GM06990 (cell line): ENCODE data around the gene GALNT9.
"Not testable (repeated sequence)": the region's sequence is repeated elsewhere in the genome, so short reads cannot be mapped to it uniquely, and the experiment has no call there.

Experiments used
- DNase-seq: peaks from one replicate; pipeline ENCODE4 v3.0.0-alpha.2; 2011; ENCODE audit not compliant: insufficient read length; ENCODE audit errors: extremely low read depth
- H3K27me3 ChIP-seq: replicated peaks from 2 replicates; pipeline ENCODE4 v1.6.0; 2011; ENCODE audit warnings: low read length; ENCODE audit not compliant: control insufficient read depth, insufficient read depth
- H3K36me3 ChIP-seq: 2 replicates; pipeline ENCODE4 v1.5.1; 2011; ENCODE audit warnings: low read length; ENCODE audit not compliant: control insufficient read depth, insufficient read depth
- H3K4me3 ChIP-seq: replicated peaks from 2 replicates; pipeline ENCODE4 v1.5.1; 2011; ENCODE audit warnings: low read depth, mild to moderate bottlenecking, control low read depth, low read length
- TF ChIP-seq, protein P1 (sequence below): IDR thresholded peaks from 2 replicates; pipeline ENCODE4 v1.5.1; 2011; ENCODE audit warnings: low read length, control low read depth, mild to moderate bottlenecking, inconsistent platforms; ENCODE audit not compliant: insufficient read depth, poor library complexity, severe bottlenecking

Gene GALNT9

DNA sequence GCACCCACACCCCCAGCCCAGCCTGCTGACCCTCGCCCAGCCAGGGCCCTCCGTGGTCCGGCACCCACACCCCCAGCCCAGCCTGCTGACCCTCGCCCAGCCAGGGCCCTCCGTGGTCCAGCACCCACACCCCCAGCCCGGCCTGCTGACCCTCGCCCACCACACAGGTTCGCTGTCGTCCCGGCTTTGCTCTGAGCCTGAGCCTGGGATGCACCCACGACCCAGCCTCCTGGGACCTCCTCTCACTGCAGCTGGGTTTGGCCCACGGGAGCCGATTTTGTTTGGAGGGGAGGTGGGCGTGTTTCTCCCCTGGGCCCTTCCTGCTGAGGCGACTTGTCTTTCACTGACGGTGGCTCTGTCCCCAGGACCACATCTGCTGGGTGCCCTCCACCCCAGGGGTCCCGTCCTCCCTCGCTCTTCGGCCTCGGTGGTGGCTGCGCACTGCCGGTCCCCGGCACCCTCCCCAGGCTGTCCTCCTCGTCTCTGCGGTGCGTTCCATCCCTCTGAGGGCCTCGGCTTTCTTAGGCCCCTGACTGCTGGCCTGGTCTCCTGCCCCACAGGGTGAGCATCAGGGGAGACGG, 83.8 kb downstream of the GALNT9 start:
- no peaks in the 10 kb centered on the region for H3K27me3 ChIP-seq
- no peak overlapping the region for H3K4me3 ChIP-seq
- no peaks in the 10 kb centered on the region for H3K36me3 ChIP-seq
- TF ChIP-seq, protein P1, sequence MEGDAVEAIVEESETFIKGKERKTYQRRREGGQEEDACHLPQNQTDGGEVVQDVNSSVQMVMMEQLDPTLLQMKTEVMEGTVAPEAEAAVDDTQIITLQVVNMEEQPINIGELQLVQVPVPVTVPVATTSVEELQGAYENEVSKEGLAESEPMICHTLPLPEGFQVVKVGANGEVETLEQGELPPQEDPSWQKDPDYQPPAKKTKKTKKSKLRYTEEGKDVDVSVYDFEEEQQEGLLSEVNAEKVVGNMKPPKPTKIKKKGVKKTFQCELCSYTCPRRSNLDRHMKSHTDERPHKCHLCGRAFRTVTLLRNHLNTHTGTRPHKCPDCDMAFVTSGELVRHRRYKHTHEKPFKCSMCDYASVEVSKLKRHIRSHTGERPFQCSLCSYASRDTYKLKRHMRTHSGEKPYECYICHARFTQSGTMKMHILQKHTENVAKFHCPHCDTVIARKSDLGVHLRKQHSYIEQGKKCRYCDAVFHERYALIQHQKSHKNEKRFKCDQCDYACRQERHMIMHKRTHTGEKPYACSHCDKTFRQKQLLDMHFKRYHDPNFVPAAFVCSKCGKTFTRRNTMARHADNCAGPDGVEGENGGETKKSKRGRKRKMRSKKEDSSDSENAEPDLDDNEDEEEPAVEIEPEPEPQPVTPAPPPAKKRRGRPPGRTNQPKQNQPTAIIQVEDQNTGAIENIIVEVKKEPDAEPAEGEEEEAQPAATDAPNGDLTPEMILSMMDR: no peak
- DNase-seq: no peak

DNA sequence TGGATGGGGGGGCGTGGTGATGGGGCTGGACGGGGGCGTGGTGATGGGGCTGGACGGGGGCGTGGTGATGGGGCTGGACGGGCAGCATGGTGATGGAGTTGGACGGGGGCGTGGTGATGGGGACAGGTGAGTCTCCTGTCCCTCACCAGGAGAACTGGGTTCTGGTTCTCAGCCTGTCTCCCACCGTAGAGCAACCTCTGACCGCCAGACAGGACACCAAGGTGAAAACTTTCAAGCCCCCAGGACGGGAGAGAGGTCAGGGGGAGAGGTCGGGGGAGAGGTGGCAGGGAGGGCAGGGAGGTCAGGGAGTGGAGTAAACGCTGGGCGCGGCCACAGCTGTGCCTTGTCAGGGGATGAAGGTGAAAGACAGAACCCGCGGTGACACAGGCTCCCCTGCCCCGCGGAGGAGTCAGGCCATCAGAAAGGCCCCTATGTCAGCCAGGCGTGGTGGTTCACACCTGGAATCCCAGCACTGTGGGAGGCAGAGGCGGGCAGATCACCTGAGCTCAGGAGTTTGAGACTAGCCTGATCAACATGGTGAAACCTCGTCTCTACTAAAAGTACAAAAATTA, 84.6 kb downstream of the GALNT9 start:
- H3K4me3 ChIP-seq: no peak overlapping the region
- H3K27me3 ChIP-seq: no peaks in the 10 kb centered on the region
- no peak for DNase-seq
- TF ChIP-seq, protein P1: no peak
- no peaks in the 10 kb centered on the region for H3K36me3 ChIP-seq

DNA sequence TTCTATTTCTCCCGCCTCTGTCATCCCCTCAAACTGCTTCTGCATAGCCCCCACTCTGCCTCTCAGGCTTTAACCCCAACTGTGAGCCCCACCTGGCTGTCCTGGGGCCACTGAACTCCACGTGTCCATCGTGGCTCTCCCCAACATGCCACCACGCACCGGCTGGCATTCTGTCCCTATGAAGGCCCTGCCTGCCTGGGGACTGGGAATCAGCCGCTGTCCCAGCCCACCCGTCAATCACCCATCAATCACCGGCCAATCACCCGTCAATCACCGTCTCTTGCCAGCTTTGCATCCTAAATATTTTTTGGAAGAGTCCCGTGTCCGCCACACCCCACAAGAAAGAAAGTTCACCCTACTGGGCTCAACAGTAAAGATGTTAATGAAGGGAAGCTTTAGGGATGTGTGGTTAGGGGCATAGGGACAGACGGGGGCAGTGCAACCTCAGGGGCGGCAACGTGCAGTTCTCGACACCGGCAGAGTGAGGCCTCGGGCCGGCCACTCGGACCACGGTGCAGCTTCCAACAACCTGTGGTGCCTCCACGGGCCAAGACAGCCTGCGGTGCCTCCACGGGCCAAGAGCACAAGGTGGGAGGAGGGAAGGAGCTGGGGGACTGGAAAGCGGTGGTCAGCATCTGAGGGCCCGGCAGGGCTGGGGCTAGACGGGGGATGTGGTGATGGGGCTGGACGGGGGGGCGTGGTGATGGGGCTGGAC, 85.6 kb downstream of the GALNT9 start:
- no peak for DNase-seq
- no peak overlapping the region for H3K4me3 ChIP-seq
- TF ChIP-seq, protein P1: no peak
- H3K27me3 ChIP-seq: no peaks in the 10 kb centered on the region
- H3K36me3 ChIP-seq: no peaks in the 10 kb centered on the region

DNA sequence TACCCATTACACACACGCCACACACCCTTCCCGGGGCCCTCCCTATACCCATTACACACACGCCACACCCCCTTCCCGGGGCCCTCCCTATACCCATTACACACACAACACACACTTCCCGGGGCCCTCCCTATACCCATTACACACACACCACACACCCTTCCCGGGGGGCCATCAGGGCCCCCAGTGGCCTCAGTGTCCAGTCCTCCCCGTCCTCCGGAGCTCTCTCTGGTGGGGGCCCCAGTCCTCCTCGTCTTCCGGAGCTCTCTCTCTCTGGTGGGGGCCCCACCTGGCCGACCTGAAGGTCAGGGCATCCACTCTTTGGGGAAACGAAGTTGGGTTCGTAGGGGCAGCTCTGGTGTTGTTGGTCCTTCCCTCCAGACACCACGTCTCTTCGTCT, 86.2 kb downstream of the GALNT9 start:
- not testable (repeated sequence) for DNase-seq, H3K4me3 ChIP-seq, H3K36me3 ChIP-seq, H3K27me3 ChIP-seq

DNA sequence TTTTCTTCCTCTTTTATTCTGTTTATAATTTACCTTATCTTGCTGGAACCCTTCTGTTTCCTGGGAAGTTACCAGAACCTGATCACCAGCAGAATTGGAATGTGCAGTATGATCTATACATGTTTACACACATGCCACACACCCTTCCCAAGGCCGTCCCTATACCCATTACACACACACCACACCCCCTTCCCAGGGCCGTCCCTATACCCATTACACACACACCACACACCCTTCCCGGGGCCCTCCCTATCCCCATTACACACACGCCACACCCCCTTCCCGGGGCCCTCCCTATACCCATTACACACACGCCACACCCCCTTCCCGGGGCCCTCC, 88.8 kb downstream of the GALNT9 start:
- H3K4me3 ChIP-seq, DNase-seq, H3K27me3 ChIP-seq, H3K36me3 ChIP-seq: not testable (repeated sequence)

DNA sequence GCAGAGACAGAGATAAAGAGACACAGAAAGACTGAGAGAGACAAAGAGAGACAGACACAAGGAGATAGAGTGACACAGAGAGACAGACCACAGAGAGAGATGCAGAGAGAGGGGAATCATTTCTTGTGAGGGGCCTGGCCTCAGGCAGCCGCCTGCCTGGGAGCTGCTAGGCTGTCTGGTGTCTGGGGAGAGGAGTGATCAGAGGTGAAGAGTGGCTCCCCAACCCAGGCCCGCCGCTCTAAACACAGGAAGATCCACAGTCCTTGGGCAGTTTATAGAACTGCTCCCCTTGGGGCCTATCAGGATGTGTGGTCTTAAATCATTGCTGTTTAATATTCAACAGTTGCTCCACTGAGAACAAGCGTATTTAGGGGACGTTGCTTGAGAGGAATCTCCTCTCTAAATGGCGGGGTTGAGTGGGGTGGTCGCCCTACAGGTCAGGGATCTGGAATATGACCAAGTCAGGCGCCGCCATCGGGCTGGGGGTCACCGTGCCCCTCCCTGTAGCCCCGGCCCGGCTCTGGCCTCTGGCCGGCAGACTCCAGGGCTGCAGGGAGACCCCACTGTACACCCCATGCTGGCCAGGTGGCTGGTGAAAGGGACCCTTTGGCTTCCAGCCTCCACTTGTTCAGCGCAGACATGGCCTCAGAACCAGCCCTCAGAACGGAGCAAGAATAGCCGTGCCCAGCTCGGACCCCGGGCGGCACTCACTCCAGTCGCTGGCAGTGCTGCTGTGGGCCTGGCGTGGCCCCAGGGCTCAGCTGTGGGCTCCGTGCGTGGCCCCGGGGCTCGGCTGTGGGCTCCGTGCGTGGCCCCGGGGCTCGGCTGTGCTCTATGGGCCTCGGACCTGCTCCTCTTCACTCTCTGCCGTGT, 89.4 kb downstream of the GALNT9 start:
- no peak for DNase-seq
- H3K36me3 ChIP-seq: no peaks in the 10 kb centered on the region

More for the DNA sequence above, 89.4 kb downstream of the GALNT9 start:
- no peaks in the 10 kb centered on the region for H3K27me3 ChIP-seq
- no peak overlapping the region for H3K4me3 ChIP-seq
- TF ChIP-seq, protein P1: no peak
